Keratinocyte (primary cell): Measurements from ENCODE around the gene TMEM163. TPM values are rescaled to one million over a fixed set of nuclear protein-coding genes. Genes with fewer than 3 reads are reported as not detected.

ENCODE experiments used
- DNase-seq: peaks from one replicate; pipeline ENCODE4 v3.0.0-alpha.2; 2011; ENCODE audit warnings: low read depth, missing footprints, low spot score
- FAIRE-seq: peaks from 2 replicates; lab custom pipeline; 2011; peaks lifted over from hg19 to GRCh38; lab: Jason Lieb, UNC
- H2AFZ ChIP-seq: 2 replicates; pipeline ENCODE4 v1.6.0; 2012; ENCODE audit warnings: low read length, control low read depth, inconsistent platforms; ENCODE audit not compliant: control insufficient read depth
- H3K27ac ChIP-seq: 2 replicates; pipeline ENCODE4 v1.5.1; 2011; ENCODE audit warnings: low read length; ENCODE audit not compliant: control insufficient read depth, insufficient read depth
- H3K27me3 ChIP-seq: 3 replicates; pipeline ENCODE4 v1.6.0; 2011; ENCODE audit warnings: low read length; ENCODE audit not compliant: control insufficient read depth, insufficient read depth; ENCODE audit errors: extremely low read depth
- H3K36me3 ChIP-seq, 2 experiments: 2 replicates in 1 of 2; 3 replicates in 1 of 2; pipeline ENCODE4 v1.5.1; 2011; ENCODE audit warnings: low read length in 2 of 2, mild to moderate bottlenecking in 1 of 2; ENCODE audit not compliant: control insufficient read depth in 2 of 2, insufficient read depth in 2 of 2; ENCODE audit errors: extremely low read depth in 1 of 2
- H3K4me1 ChIP-seq: 3 replicates; pipeline ENCODE4 v1.5.1; 2011; ENCODE audit warnings: low read length; ENCODE audit not compliant: control insufficient read depth, insufficient read depth; ENCODE audit errors: extremely low read depth
- H3K4me2 ChIP-seq: 3 replicates; pipeline ENCODE4 v1.6.0; 2011; ENCODE audit warnings: low read depth, low read length; ENCODE audit not compliant: control insufficient read depth, insufficient read depth; ENCODE audit errors: extremely low read depth
- H3K4me3 ChIP-seq, 3 experiments: fragments of 200-600 bp in 1 of 3; sonication (generic) in 1 of 3; 2 replicates in 2 of 3; 3 replicates in 1 of 3; pipeline ENCODE4 v1.5.1; 2011 to 2016; ENCODE audit warnings: low read length in 3 of 3, mild to moderate bottlenecking in 3 of 3, control low read depth in 2 of 3, inconsistent platforms in 1 of 3, low read depth in 1 of 3, mixed read lengths in 1 of 3, mixed run types in 1 of 3, moderate library complexity in 1 of 3; ENCODE audit not compliant: control insufficient read depth in 2 of 3, insufficient read depth in 2 of 3; ENCODE audit errors: extremely low read depth in 1 of 3
- H3K79me2 ChIP-seq: 2 replicates; pipeline ENCODE4 v1.6.0; 2012; ENCODE audit warnings: low read length; ENCODE audit not compliant: control insufficient read depth, insufficient read depth
- H3K9ac ChIP-seq: 3 replicates; pipeline ENCODE4 v1.6.0; 2011; ENCODE audit warnings: low read length; ENCODE audit not compliant: control insufficient read depth, insufficient read depth; ENCODE audit errors: extremely low read depth
- H3K9me1 ChIP-seq: 3 replicates; pipeline ENCODE4 v1.6.0; 2011; ENCODE audit warnings: low read length; ENCODE audit not compliant: control insufficient read depth, insufficient read depth; ENCODE audit errors: extremely low read depth
- H3K9me3 ChIP-seq: 2 replicates; pipeline ENCODE4 v1.5.1; 2012; ENCODE audit warnings: low read depth, low read length; ENCODE audit not compliant: control insufficient read depth
- H4K20me1 ChIP-seq: 3 replicates; pipeline ENCODE4 v1.6.0; 2011; ENCODE audit warnings: low read length; ENCODE audit not compliant: control insufficient read depth, insufficient read depth; ENCODE audit errors: extremely low read depth
- EZH2 ChIP-seq: IDR thresholded peaks from one replicate; pipeline ENCODE4 v1.6.1; 2012; ENCODE audit warnings: inconsistent platforms, mild to moderate bottlenecking, low read length, moderate library complexity
- dilution Hi-C: fragments of 300-500 bp; cut with MboI; formaldehyde crosslinking; loops from one replicate; pipeline ENCODE4 v1.7.0; 2020; ENCODE audit warnings: low sequenced_read_pairs; ENCODE audit not compliant: extremely low pct_ligation_motif_present
- polyA plus RNA-seq, 5 experiments: library from polyadenylated mRNA; depleted of rRNA in 3 of 5; stranded (reverse) in 3 of 5; stranded (forward) in 1 of 5; unstranded in 1 of 5; fragments of >200 nt; gene quantifications; 1 replicate in 1 of 5; 2 replicates in 3 of 5; 3 replicates in 1 of 5; pipeline versions ENCODE4 v1.2.1 to v1.2.3, GENCODE V29; 2011 to 2012; ENCODE audit warnings: missing spikeins in 2 of 5, low read depth in 1 of 5, low replicate concordance in 1 of 5
- TF ChIP-seq, protein P1 (sequence below), 3 experiments: IDR thresholded peaks in 1 of 3; conservative IDR thresholded peaks in 1 of 3; optimal IDR thresholded peaks in 1 of 3; 2 replicates in 2 of 3; 3 replicates in 1 of 3; pipeline versions ENCODE3 to v1.5.1; 2011; ENCODE audit warnings: low read length in 3 of 3, mild to moderate bottlenecking in 3 of 3, moderate library complexity in 2 of 3, control low read depth in 1 of 3, inconsistent platforms in 1 of 3; ENCODE audit not compliant: insufficient read depth in 2 of 3; ENCODE audit errors: extremely low read depth in 1 of 3

Gene TMEM163
- polyA plus RNA-seq, 1 donor (not counting 4 experiments of a cell fraction or from before 2014, with no cell fraction given), result not detected

- no peak for FAIRE-seq
These were observed 304.9 kb downstream of the TMEM163 start for GRCh38 chr2:134413912-134414311.

GRCh38 chr2:134413430-134413829, 305.4 kb downstream of the TMEM163 start:
- Histone ChIP-seq H3K4me3 (no peak overlapping the region), H4K20me1 (no peaks in the 10 kb centered on the region), H3K4me2 (no peak overlapping the region), H3K36me3 (peaks cover 0 to 4% of the 10 kb centered on the region in 2 experiments), H3K79me2 (no peaks in the 10 kb centered on the region), H3K4me1 (peaks cover 14% of the 10 kb centered on the region), H3K27me3 (no peaks in the 10 kb centered on the region), H3K27ac (no peak overlapping the region), H2AFZ (no peak overlapping the region), H3K9me3 (no peaks in the 10 kb centered on the region), H3K9ac (no peak overlapping the region), H3K9me1 (no peaks in the 10 kb centered on the region)
- TF ChIP-seq, protein P1, sequence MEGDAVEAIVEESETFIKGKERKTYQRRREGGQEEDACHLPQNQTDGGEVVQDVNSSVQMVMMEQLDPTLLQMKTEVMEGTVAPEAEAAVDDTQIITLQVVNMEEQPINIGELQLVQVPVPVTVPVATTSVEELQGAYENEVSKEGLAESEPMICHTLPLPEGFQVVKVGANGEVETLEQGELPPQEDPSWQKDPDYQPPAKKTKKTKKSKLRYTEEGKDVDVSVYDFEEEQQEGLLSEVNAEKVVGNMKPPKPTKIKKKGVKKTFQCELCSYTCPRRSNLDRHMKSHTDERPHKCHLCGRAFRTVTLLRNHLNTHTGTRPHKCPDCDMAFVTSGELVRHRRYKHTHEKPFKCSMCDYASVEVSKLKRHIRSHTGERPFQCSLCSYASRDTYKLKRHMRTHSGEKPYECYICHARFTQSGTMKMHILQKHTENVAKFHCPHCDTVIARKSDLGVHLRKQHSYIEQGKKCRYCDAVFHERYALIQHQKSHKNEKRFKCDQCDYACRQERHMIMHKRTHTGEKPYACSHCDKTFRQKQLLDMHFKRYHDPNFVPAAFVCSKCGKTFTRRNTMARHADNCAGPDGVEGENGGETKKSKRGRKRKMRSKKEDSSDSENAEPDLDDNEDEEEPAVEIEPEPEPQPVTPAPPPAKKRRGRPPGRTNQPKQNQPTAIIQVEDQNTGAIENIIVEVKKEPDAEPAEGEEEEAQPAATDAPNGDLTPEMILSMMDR (optimal IDR thresholded peaks at IDR 0.05 in 1 of 3, IDR thresholded peaks at IDR 0.05 in 1 of 3, conservative IDR thresholded peaks at IDR 0.05 in 1 of 3; ENCODE audit: extremely low read depth in 1 of 3, insufficient read depth in 2 of 3, low read length in 3 of 3), result no peak
- TF ChIP-seq EZH2, result no peak
- no peak for FAIRE-seq
- DNase-seq, result no peak
- dilution Hi-C loops, result no loop called here

More at GRCh38 chr2:134413912-134414311, 304.9 kb downstream of the TMEM163 start:
- Histone ChIP-seq H3K79me2 (no peaks in the 10 kb centered on the region), H4K20me1 (no peaks in the 10 kb centered on the region), H3K9me1 (no peaks in the 10 kb centered on the region), H3K4me2 (no peak overlapping the region), H3K27me3 (no peaks in the 10 kb centered on the region), H3K4me1 (peaks cover 13% of the 10 kb centered on the region), H3K27ac (no peak overlapping the region), H2AFZ (no peak overlapping the region), H3K4me3 (no peak overlapping the region), H3K36me3 (peaks cover 0 to 5% of the 10 kb centered on the region in 2 experiments), H3K9me3 (no peaks in the 10 kb centered on the region), H3K9ac (no peak overlapping the region)
- dilution Hi-C loops, result no loop called here
- DNase-seq, result no peak
- no peak for TF ChIP-seq EZH2
- TF ChIP-seq, protein P1 (optimal IDR thresholded peaks at IDR 0.05 in 1 of 3, IDR thresholded peaks at IDR 0.05 in 1 of 3, conservative IDR thresholded peaks at IDR 0.05 in 1 of 3; ENCODE audit: extremely low read depth in 1 of 3, insufficient read depth in 2 of 3, low read length in 3 of 3), result no peak
